ENCODE measurements around the gene MAPK8. TPM values are rescaled to one million over a fixed set of nuclear protein-coding genes. Genes with fewer than 3 reads are reported as not detected.

Gene MAPK8
- total RNA-seq, 2 experiments from 2014 or later = 30.5 to 32.3 TPM

- Mint-ChIP-seq H3K9me3 (peaks cover 4% of the 10 kb centered on the region), H3K4me3 (no peak overlapping the region), H3K27me3 (no peaks in the 10 kb centered on the region), H3K4me1 (no peaks in the 10 kb centered on the region), H3K36me3 (ENCODE audit: low read depth) (peaks cover 4% of the 10 kb centered on the region), H3K27ac (no peak overlapping the region)
- POLR2A ChIA-PET = no interaction called here
- CTCF ChIA-PET = interaction anchor here (1.8 kb wide), 1 partner anchor 274 kb away, joined by 6 read pairs; no protein-coding TSS in a partner anchor
- no peak for DNase-seq
Observed at GRCh38 chr10:48382982-48383381, 76.5 kb downstream of the MAPK8 start.

GRCh38 chr10:48383393-48383792, 76.9 kb downstream of the MAPK8 start:
- no peak for DNase-seq
- POLR2A ChIA-PET = no interaction called here
- Mint-ChIP-seq H3K4me3 (no peak overlapping the region), H3K36me3 (ENCODE audit: low read depth) (peaks cover 4% of the 10 kb centered on the region), H3K27me3 (no peaks in the 10 kb centered on the region), H3K4me1 (no peaks in the 10 kb centered on the region), H3K27ac (no peak overlapping the region), H3K9me3 (peaks cover 4% of the 10 kb centered on the region)
- CTCF ChIA-PET = interaction anchor here (1.8 kb wide), 1 partner anchor 273 kb away, joined by 6 read pairs; no protein-coding TSS in a partner anchor

GRCh38 chr10:48384699-48384982, 78.2 kb downstream of the MAPK8 start:
- peaks cover 8% of the 10 kb centered on the region for H3K4me1 Mint-ChIP-seq
- peaks cover 6% of the 10 kb centered on the region for H3K36me3 Mint-ChIP-seq (ENCODE audit: low read depth)
- no peak for DNase-seq
- no peak overlapping the region for H3K4me3 Mint-ChIP-seq
- CTCF ChIA-PET = no interaction called here
- H3K27ac Mint-ChIP-seq = no peak overlapping the region
- H3K27me3 Mint-ChIP-seq = no peaks in the 10 kb centered on the region
- POLR2A ChIA-PET = no interaction called here
- peaks cover 4% of the 10 kb centered on the region for H3K9me3 Mint-ChIP-seq

- no peak for DNase-seq
- no peaks in the 10 kb centered on the region for H3K27me3 Mint-ChIP-seq
- H3K4me3 Mint-ChIP-seq = no peak overlapping the region
- ChIA-PET POLR2A (no interaction called here), CTCF (interaction anchor here (1.1 to 2.0 kb wide), 3 partner anchors 9 to 70 kb away, joined by 3 to 7 read pairs (median 6); no protein-coding TSS in a partner anchor)
- H3K4me1 Mint-ChIP-seq = peaks cover 40% of the 10 kb centered on the region
- peak overlapping the region; percentile 5 for H3K27ac Mint-ChIP-seq
- peaks cover 3% of the 10 kb centered on the region for H3K36me3 Mint-ChIP-seq (ENCODE audit: low read depth)
- no peaks in the 10 kb centered on the region for H3K9me3 Mint-ChIP-seq
Observed at GRCh38 chr10:48389272-48389671, 82.8 kb downstream of the MAPK8 start.

- POLR2A ChIA-PET = no interaction called here
- Mint-ChIP-seq H3K27me3 (no peaks in the 10 kb centered on the region), H3K27ac (no peak overlapping the region), H3K9me3 (no peaks in the 10 kb centered on the region), H3K4me1 (peaks cover 40% of the 10 kb centered on the region), H3K4me3 (no peak overlapping the region), H3K36me3 (ENCODE audit: low read depth) (peaks cover 3% of the 10 kb centered on the region)
- no peak for DNase-seq
- CTCF ChIA-PET = interaction anchor here (0.6 to 1.6 kb wide), 3 partner anchors 10 to 202 kb away, joined by 3 to 6 read pairs (median 3); no protein-coding TSS in a partner anchor
Observed at GRCh38 chr10:48389846-48390557, 83.5 kb downstream of the MAPK8 start.

- Mint-ChIP-seq H3K36me3 (ENCODE audit: low read depth) (peaks cover 3% of the 10 kb centered on the region), H3K27me3 (no peaks in the 10 kb centered on the region), H3K4me1 (peaks cover 40% of the 10 kb centered on the region), H3K27ac (no peak overlapping the region), H3K9me3 (no peaks in the 10 kb centered on the region), H3K4me3 (no peak overlapping the region)
- no peak for DNase-seq
- ChIA-PET POLR2A (no interaction called here), CTCF (interaction anchor here (0.6 to 1.6 kb wide), 2 partner anchors 11 to 202 kb away, joined by 3 to 6 read pairs; no protein-coding TSS in a partner anchor)
Observed at GRCh38 chr10:48390558-48390871, 84.0 kb downstream of the MAPK8 start.

- H3K27ac Mint-ChIP-seq = peak overlapping the region; percentile 16
- H3K36me3 Mint-ChIP-seq (ENCODE audit: low read depth) = peaks cover 3% of the 10 kb centered on the region
- ChIA-PET POLR2A (no interaction called here), CTCF (interaction anchor here (0.6 kb wide), 1 partner anchor 201 kb away, joined by 3 read pairs; no protein-coding TSS in a partner anchor)
- no peaks in the 10 kb centered on the region for H3K9me3 Mint-ChIP-seq
- no peak overlapping the region for H3K4me3 Mint-ChIP-seq
- H3K4me1 Mint-ChIP-seq = peaks cover 40% of the 10 kb centered on the region
- no peak for DNase-seq
- no peaks in the 10 kb centered on the region for H3K27me3 Mint-ChIP-seq
Observed at GRCh38 chr10:48390933-48391845, 84.7 kb downstream of the MAPK8 start.

GRCh38 chr10:48391994-48392393, 85.5 kb downstream of the MAPK8 start:
- no peaks in the 10 kb centered on the region for H3K27me3 Mint-ChIP-seq
- H3K9me3 Mint-ChIP-seq = no peaks in the 10 kb centered on the region
- CTCF ChIA-PET = no interaction called here

GRCh38 chr10:48398261-48398660, 91.8 kb downstream of the MAPK8 start:
- H3K27me3 Mint-ChIP-seq = no peaks in the 10 kb centered on the region
- no peaks in the 10 kb centered on the region for H3K36me3 Mint-ChIP-seq (ENCODE audit: low read depth)
- no peak overlapping the region for H3K27ac Mint-ChIP-seq
- H3K9me3 Mint-ChIP-seq = no peaks in the 10 kb centered on the region
- H3K4me3 Mint-ChIP-seq = no peak overlapping the region
- POLR2A ChIA-PET = no interaction called here
- H3K4me1 Mint-ChIP-seq = peaks cover 10% of the 10 kb centered on the region
- CTCF ChIA-PET = no interaction called here
- DNase-seq = no peak

More at GRCh38 chr10:48391994-48392393, 85.5 kb downstream of the MAPK8 start:
- no peak overlapping the region for H3K4me3 Mint-ChIP-seq
- H3K4me1 Mint-ChIP-seq = peaks cover 40% of the 10 kb centered on the region
- no peak for DNase-seq
- peaks cover 3% of the 10 kb centered on the region for H3K36me3 Mint-ChIP-seq (ENCODE audit: low read depth)
- POLR2A ChIA-PET = no interaction called here
- peak overlapping the region; percentile 42 for H3K27ac Mint-ChIP-seq

GRCh38 chr10:48399056-48399541, 92.6 kb downstream of the MAPK8 start:
- no peaks in the 10 kb centered on the region for H3K9me3 Mint-ChIP-seq
- H3K4me1 Mint-ChIP-seq = peaks cover 9% of the 10 kb centered on the region
- ChIA-PET CTCF (no interaction called here), POLR2A (no interaction called here)
- no peak overlapping the region for H3K4me3 Mint-ChIP-seq
- no peaks in the 10 kb centered on the region for H3K36me3 Mint-ChIP-seq (ENCODE audit: low read depth)
- no peaks in the 10 kb centered on the region for H3K27me3 Mint-ChIP-seq
- no peak for DNase-seq
- H3K27ac Mint-ChIP-seq = no peak overlapping the region

- no peak for DNase-seq
- no peaks in the 10 kb centered on the region for H3K9me3 Mint-ChIP-seq
- ChIA-PET POLR2A (no interaction called here), CTCF (no interaction called here)
- H3K4me3 Mint-ChIP-seq = no peak overlapping the region
- peaks cover 9% of the 10 kb centered on the region for H3K4me1 Mint-ChIP-seq
- H3K36me3 Mint-ChIP-seq (ENCODE audit: low read depth) = peaks cover 1% of the 10 kb centered on the region
- H3K27ac Mint-ChIP-seq = no peak overlapping the region
- no peaks in the 10 kb centered on the region for H3K27me3 Mint-ChIP-seq
Observed at GRCh38 chr10:48399551-48399950, 93.1 kb downstream of the MAPK8 start.

- ChIA-PET CTCF (no interaction called here), POLR2A (no interaction called here)
- no peak overlapping the region for H3K27ac Mint-ChIP-seq
- H3K27me3 Mint-ChIP-seq = no peaks in the 10 kb centered on the region
- DNase-seq = no peak
- H3K4me3 Mint-ChIP-seq = no peak overlapping the region
- H3K4me1 Mint-ChIP-seq = peaks cover 9% of the 10 kb centered on the region
- H3K36me3 Mint-ChIP-seq (ENCODE audit: low read depth) = peaks cover 4% of the 10 kb centered on the region
- no peaks in the 10 kb centered on the region for H3K9me3 Mint-ChIP-seq
Observed at GRCh38 chr10:48400129-48400849, 93.8 kb downstream of the MAPK8 start.

- H3K4me1 Mint-ChIP-seq = peaks cover 9% of the 10 kb centered on the region
- ChIA-PET CTCF (no interaction called here), POLR2A (no interaction called here)
- DNase-seq = no peak
- H3K36me3 Mint-ChIP-seq (ENCODE audit: low read depth) = peaks cover 5% of the 10 kb centered on the region
- no peak overlapping the region for H3K27ac Mint-ChIP-seq
- no peaks in the 10 kb centered on the region for H3K9me3 Mint-ChIP-seq
- no peaks in the 10 kb centered on the region for H3K27me3 Mint-ChIP-seq
- H3K4me3 Mint-ChIP-seq = no peak overlapping the region
Observed at GRCh38 chr10:48400850-48401220, 94.4 kb downstream of the MAPK8 start.

Data from activated CD4-positive, alpha-beta T cell treated with anti-CD3 and anti-CD28 coated beads, Interleukin-2, amount 10 ng/mL, durations not matched to agents 7 days and 5 days (primary cell).